Measurements from ENCODE around the gene ZNF862.

DNA sequence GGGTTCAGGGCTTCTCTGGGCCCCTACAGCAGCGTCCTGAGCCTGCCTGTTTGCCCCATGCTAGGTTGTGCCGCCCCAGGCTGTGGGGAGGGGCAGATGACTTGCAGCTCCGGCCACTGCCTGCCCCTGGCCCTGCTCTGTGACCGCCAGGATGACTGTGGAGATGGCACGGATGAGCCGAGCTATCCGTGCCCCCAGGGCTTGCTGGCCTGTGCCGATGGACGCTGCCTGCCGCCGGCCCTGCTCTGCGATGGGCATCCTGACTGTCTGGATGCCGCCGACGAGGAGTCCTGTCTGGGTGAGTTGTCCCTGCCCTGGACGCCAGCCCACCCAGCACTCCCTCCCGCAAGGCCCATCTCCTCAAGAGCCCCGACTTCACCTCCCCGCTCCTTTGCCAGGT, 49.1 kb upstream of the ZNF862 start:
- TF ChIP-seq POLR2A (IDR thresholded peaks at IDR 0.05), result no peak
- TF ChIP-seq, protein P1, sequence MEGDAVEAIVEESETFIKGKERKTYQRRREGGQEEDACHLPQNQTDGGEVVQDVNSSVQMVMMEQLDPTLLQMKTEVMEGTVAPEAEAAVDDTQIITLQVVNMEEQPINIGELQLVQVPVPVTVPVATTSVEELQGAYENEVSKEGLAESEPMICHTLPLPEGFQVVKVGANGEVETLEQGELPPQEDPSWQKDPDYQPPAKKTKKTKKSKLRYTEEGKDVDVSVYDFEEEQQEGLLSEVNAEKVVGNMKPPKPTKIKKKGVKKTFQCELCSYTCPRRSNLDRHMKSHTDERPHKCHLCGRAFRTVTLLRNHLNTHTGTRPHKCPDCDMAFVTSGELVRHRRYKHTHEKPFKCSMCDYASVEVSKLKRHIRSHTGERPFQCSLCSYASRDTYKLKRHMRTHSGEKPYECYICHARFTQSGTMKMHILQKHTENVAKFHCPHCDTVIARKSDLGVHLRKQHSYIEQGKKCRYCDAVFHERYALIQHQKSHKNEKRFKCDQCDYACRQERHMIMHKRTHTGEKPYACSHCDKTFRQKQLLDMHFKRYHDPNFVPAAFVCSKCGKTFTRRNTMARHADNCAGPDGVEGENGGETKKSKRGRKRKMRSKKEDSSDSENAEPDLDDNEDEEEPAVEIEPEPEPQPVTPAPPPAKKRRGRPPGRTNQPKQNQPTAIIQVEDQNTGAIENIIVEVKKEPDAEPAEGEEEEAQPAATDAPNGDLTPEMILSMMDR (IDR thresholded peaks at IDR 0.05), result no peak
- no peak for TF ChIP-seq EP300 (IDR thresholded peaks at IDR 0.05)
